Heart left ventricle (tissue), 16 donors: Measurements from ENCODE around the gene ARID3A. TPM values are rescaled to one million over a fixed set of nuclear protein-coding genes. Genes with fewer than 3 reads are reported as not detected.

Source experiments
- ATAC-seq, 4 donors: fragments of 200-7000 bp; cut with Tn5 transposase; one replicate each; pipeline ENCODE4 v1.9.1; 2020 to 2022; ENCODE audit warnings: moderate library complexity in 4 of 4, mild to moderate bottlenecking in 3 of 4, moderate number of reproducible peaks in 1 of 4
- DNase-seq, 5 donors: peaks; one replicate each; pipeline ENCODE4 v3.0.0-alpha.2; 2020
- H3K27ac ChIP-seq, 12 donors: fragments of 200-600 bp; sonication (generic) in 4 of 12; one replicate each; pipeline versions ENCODE4 v1.5.0 to v1.8.0; 2016 to 2022; ENCODE audit warnings: mild to moderate bottlenecking in 2 of 12
- H3K27me3 ChIP-seq, 9 donors: fragments of 200-600 bp; sonication (generic) in 2 of 9; one replicate each; pipeline versions ENCODE4 v1.5.1 to v1.8.0; 2016 to 2022; ENCODE audit warnings: mild to moderate bottlenecking in 3 of 9
- H3K36me3 ChIP-seq, 9 donors: fragments of 200-600 bp; sonication (generic) in 2 of 9; one replicate each; pipeline versions ENCODE4 v1.5.0 to v1.8.0; 2018 to 2022; ENCODE audit warnings: mild to moderate bottlenecking in 2 of 9
- H3K4me1 ChIP-seq, 12 donors: fragments of 200-600 bp; sonication (generic) in 4 of 12; one replicate each; pipeline versions ENCODE4 v1.5.0 to v1.8.0; 2016 to 2022; ENCODE audit warnings: mild to moderate bottlenecking in 3 of 12
- H3K4me3 ChIP-seq, 12 donors: fragments of 200-600 bp; sonication (generic) in 4 of 12; one replicate each; pipeline versions ENCODE4 v1.5.0 to v1.8.0; 2017 to 2022; ENCODE audit warnings: mild to moderate bottlenecking in 9 of 12, moderate library complexity in 4 of 12
- H3K9me3 ChIP-seq, 12 donors: fragments of 200-600 bp; sonication (generic) in 4 of 12; one replicate each; pipeline versions ENCODE4 v1.5.0 to v1.8.0; 2016 to 2022; ENCODE audit warnings: mild to moderate bottlenecking in 1 of 12
- POLR2A ChIP-seq, 2 donors: fragments of 450-650 bp; IDR thresholded peaks; one replicate each; pipeline ENCODE4 v1.6.1; 2017; ENCODE audit warnings: antibody characterized with exemption in 2 of 2, mild to moderate bottlenecking in 2 of 2, moderate library complexity in 2 of 2
- WGBS, 4 donors: extraction: QIAGEN DNeasy Blood & Tissue Kit in 2 of 4; methylation state at CpG; one replicate each; pipeline versions ENCODE4 v1.1.5 to v1.1.7; 2013 to 2018; 5-methylcytosine and 5-hydroxymethylcytosine counted together
- intact Hi-C, 10 donors: fragments of 100-400 bp; cut with DNase I; formaldehyde crosslinking; loops; one replicate each; pipeline versions ENCODE4 v1.11.1 to v1.14.2; 2022
- polyA plus RNA-seq, 2 donors: library from polyadenylated mRNA; stranded (reverse); fragments of 200-250 nt; gene quantifications; one replicate each; pipeline ENCODE4 v1.2.3, GENCODE V29; 2013
- total RNA-seq, 9 donors: library from RNA; depleted of rRNA in 2 of 9; stranded (reverse); fragments of >200 nt in 2 of 9; fragmentation: NEBNext Ultra II Directional in 3 of 9; extraction: Animal tissue kit (Norgen Biotek cat#: 25700) in 3 of 9; gene quantifications; one replicate each; pipeline versions ENCODE4 v1.1.0 to v1.2.4, GENCODE V29; 2016 to 2023
- TF ChIP-seq, protein P1 (sequence below), 12 donors: fragments of 200-600 bp; sonication (generic) in 4 of 12; IDR thresholded peaks; one replicate each; pipeline versions ENCODE4 v1.5.0 to v1.8.0; 2018 to 2022; ENCODE audit warnings: antibody characterized with exemption in 12 of 12, mild to moderate bottlenecking in 5 of 12
- donor health status: ischemic (EF 13 %, LVEDD 7.1; RV severe dilation, severe dysfunction).
- donor health status: healthy with polysubstance abuse.
- donor health status: DM: no; HTN: yes; CAD: no.
- donor health status: DM: no; HTN: no; CAD: no.
- donor health status: ischemic (EF 25% LVEDD 6.9; RV normal size, moderate dysfunction).
- donor health status: ischemic (EF 25% LVEDD 5.7; RV mildly dilated, moderate dysfunction).
- donor health status: healthy.
- donor health status: DM: yes; HTN: yes; CAD: no.
- donor health status: ischemic (EF 35%, LVEDD 5.7; RV mildly dilated, moderate dysfunction).
- donor health status: nonischemic (EF 11% LVEDD 7.7; RV severe dilation, severe dysfunction).
- donor health status: DM: yes; HTN: yes; CAD: no.
- donor health status: PGD.
- donor health status: ischemic (EF 29% LVEDD 5.4; RV normal size, mild dysfunction).
- donor health status: nonischemic (EF 23%, LVEDD 6.1; RV moderate dilation, normal function).

The ARID3A gene
- total and polyA plus RNA-seq, 11 donors = 1.9 to 15.7 (median 5.8) TPM

DNA sequence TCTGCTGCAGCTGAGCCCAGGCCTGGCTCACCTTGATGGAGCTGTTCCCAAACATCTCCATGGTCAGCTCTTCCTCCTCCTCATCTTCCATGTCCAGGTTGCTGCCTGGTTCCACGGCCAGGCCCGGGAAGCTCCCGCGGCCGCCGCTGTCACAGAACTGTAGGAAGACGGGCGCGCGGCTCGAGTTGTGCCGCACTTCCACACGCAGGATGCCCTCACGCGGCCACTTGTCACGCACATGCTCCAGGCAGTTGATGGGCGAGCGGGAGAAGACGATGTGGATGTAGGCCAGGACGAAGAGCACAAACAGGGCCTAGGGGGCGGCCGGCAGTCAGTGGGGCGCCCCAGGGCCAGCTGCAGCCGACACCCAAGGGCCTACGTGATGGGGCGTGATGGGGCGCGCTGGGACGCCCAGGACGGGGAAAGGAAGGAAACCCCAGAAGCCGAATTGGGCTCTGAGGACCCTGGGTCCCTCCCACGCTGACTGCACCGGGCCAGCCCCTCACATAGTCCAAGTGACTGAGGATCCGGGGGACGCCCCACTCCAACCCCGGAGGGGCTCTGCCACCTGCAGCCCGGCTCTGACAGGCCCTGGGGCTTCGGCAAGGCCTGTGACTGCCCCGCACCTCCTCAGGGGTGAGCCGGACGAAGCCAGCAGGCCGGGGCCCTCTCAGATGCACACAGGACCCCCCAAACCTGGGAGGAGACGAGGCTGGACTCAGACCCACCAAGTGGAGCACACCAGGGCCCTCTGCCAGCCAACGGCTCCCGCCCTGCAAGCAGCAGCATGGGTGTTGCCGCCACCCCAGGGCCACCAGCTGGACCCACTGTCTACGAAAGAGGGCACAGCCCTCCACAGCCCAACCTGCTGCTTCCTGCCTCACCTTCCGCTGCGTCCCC, 88.6 kb downstream of the ARID3A start:
- no peak overlapping the region for H3K4me3 ChIP-seq
- H3K36me3 ChIP-seq = peaks cover 0 to 62% (median 48%) of the 10 kb centered on the region in 9 donors
- no peak overlapping the region for H3K27ac ChIP-seq
- TF ChIP-seq, protein P1, sequence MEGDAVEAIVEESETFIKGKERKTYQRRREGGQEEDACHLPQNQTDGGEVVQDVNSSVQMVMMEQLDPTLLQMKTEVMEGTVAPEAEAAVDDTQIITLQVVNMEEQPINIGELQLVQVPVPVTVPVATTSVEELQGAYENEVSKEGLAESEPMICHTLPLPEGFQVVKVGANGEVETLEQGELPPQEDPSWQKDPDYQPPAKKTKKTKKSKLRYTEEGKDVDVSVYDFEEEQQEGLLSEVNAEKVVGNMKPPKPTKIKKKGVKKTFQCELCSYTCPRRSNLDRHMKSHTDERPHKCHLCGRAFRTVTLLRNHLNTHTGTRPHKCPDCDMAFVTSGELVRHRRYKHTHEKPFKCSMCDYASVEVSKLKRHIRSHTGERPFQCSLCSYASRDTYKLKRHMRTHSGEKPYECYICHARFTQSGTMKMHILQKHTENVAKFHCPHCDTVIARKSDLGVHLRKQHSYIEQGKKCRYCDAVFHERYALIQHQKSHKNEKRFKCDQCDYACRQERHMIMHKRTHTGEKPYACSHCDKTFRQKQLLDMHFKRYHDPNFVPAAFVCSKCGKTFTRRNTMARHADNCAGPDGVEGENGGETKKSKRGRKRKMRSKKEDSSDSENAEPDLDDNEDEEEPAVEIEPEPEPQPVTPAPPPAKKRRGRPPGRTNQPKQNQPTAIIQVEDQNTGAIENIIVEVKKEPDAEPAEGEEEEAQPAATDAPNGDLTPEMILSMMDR (IDR thresholded peaks at IDR 0.05) = no peak
- no peak for TF ChIP-seq POLR2A (IDR thresholded peaks at IDR 0.05)
- H3K27me3 ChIP-seq = no peaks in the 10 kb centered on the region
- intact Hi-C loops = no loop called here
- no peaks in the 10 kb centered on the region for H3K9me3 ChIP-seq
- H3K4me1 ChIP-seq = peaks cover 25 to 55% (median 47%) of the 10 kb centered on the region in 12 donors
- 91 to 97% (median 92%) methylated on average over 34 to 49 of the region's 49 CpGs for WGBS, 4 donors
- no peak for ATAC-seq
- no peak for DNase-seq

GRCh38 chr19:1015061-1015781, 89.4 kb downstream of the ARID3A start:
- ATAC-seq (no peak), DNase-seq (no peak)
- Histone ChIP-seq H3K4me3 (no peak overlapping the region), H3K36me3 (peaks cover 0 to 54% (median 40%) of the 10 kb centered on the region in 9 donors), H3K27me3 (no peaks in the 10 kb centered on the region), H3K9me3 (no peaks in the 10 kb centered on the region), H3K4me1 (peaks cover 30 to 61% (median 53%) of the 10 kb centered on the region in 12 donors), H3K27ac (peak overlapping the region in 1 of 12 donors; percentile 44)
- intact Hi-C loops = no loop called here
- 86 to 88% (median 86%) methylated on average over 16 to 29 of the region's 29 CpGs; no CpG with 5 or more reads in 1 of the 4 donors for WGBS, 4 donors
- no peak for TF ChIP-seq POLR2A (IDR thresholded peaks at IDR 0.05)
- TF ChIP-seq, protein P1 (IDR thresholded peaks at IDR 0.05) = no peak

GRCh38 chr19:1015782-1016646, 90.2 kb downstream of the ARID3A start:
- TF ChIP-seq POLR2A (IDR thresholded peaks at IDR 0.05) = no peak
- TF ChIP-seq, protein P1 (IDR thresholded peaks at IDR 0.05) = no peak
- ATAC-seq (no peak), DNase-seq (no peak)
- H3K36me3 ChIP-seq = peaks cover 0 to 47% (median 32%) of the 10 kb centered on the region in 9 donors
- H3K4me3 ChIP-seq = no peak overlapping the region
- no peaks in the 10 kb centered on the region for H3K9me3 ChIP-seq
- peaks cover 30 to 64% (median 53%) of the 10 kb centered on the region in 12 donors for H3K4me1 ChIP-seq
- intact Hi-C loops = no loop called here
- no peaks in the 10 kb centered on the region for H3K27me3 ChIP-seq
- H3K27ac ChIP-seq = peak overlapping the region in 6 of 12 donors; percentile 24 to 74 (median 50)
- 57 to 63% (median 61%) methylated on average over 16 to 31 of the region's 31 CpGs for WGBS, 4 donors
